CD14-positive monocyte (primary cell): Measurements from ENCODE around the gene RNF126. TPM values are rescaled to one million over a fixed set of nuclear protein-coding genes. Genes with fewer than 3 reads are reported as not detected.

Experiments
- DNase-seq, 3 donors: peaks; one replicate each; pipeline ENCODE4 v3.0.0-alpha.2; 2011 to 2022
- H2AFZ ChIP-seq: 2 replicates; pipeline ENCODE4 v1.6.0; 2012; ENCODE audit warnings: mild to moderate bottlenecking, low read depth, low read length, inconsistent platforms; ENCODE audit not compliant: insufficient read depth, poor library complexity, severe bottlenecking
- H3K27ac ChIP-seq, 2 donors: 1 replicate in 1 of 2; 2 replicates in 1 of 2; pipeline ENCODE4 v1.5.1; 2012 to 2013; ENCODE audit warnings: low read length in 2 of 2, control low read depth in 1 of 2, inconsistent platforms in 1 of 2, low read depth in 1 of 2, mild to moderate bottlenecking in 1 of 2
- H3K27me3 ChIP-seq, 2 donors: one replicate each; pipeline versions ENCODE4 v1.6.0 to v1.6.1; 2011 to 2013; ENCODE audit warnings: low read length in 2 of 2; ENCODE audit not compliant: control insufficient read depth in 2 of 2, insufficient read depth in 2 of 2
- H3K36me3 ChIP-seq, 2 donors: replicated peaks in 1 of 2; 1 replicate in 1 of 2; 2 replicates in 1 of 2; pipeline versions ENCODE4 v1.5.1 to v1.6.1; 2012 to 2013; ENCODE audit warnings: low read length in 2 of 2, control low read depth in 1 of 2, inconsistent platforms in 1 of 2, mild to moderate bottlenecking in 1 of 2; ENCODE audit not compliant: insufficient read depth in 2 of 2, control insufficient read depth in 1 of 2
- H3K4me1 ChIP-seq, 2 donors: 1 replicate in 1 of 2; 2 replicates in 1 of 2; pipeline versions ENCODE4 v1.5.1 to v1.6.1; 2012 to 2013; ENCODE audit warnings: low read length in 2 of 2, control low read depth in 1 of 2, inconsistent platforms in 1 of 2, mild to moderate bottlenecking in 1 of 2, moderate library complexity in 1 of 2; ENCODE audit not compliant: insufficient read depth in 2 of 2, control insufficient read depth in 1 of 2
- H3K4me2 ChIP-seq: replicated peaks from 2 replicates; pipeline ENCODE3; 2012; ENCODE audit warnings: low read length, moderate library complexity, mild to moderate bottlenecking; ENCODE audit not compliant: poor library complexity, severe bottlenecking; ENCODE audit errors: extremely low read depth
- H3K4me3 ChIP-seq, 3 experiments: fragments of 200-600 bp in 1 of 3; sonication (generic) in 1 of 3; replicated peaks in 1 of 3; 1 replicate in 2 of 3; 2 replicates in 1 of 3; pipeline ENCODE4 v1.5.1; 2011 to 2013; ENCODE audit warnings: low read length in 3 of 3, mild to moderate bottlenecking in 3 of 3, control low read depth in 2 of 3, low read depth in 2 of 3, inconsistent platforms in 1 of 3, moderate library complexity in 1 of 3
- H3K79me2 ChIP-seq: 2 replicates; pipeline ENCODE4 v1.6.0; 2012; ENCODE audit warnings: mild to moderate bottlenecking, control low read depth, inconsistent platforms, low read length, moderate library complexity; ENCODE audit not compliant: insufficient read depth
- H3K9ac ChIP-seq: 2 replicates; pipeline ENCODE4 v1.6.0; 2017; ENCODE audit warnings: low read length, mild to moderate bottlenecking; ENCODE audit not compliant: insufficient read depth, poor library complexity, severe bottlenecking
- H3K9me3 ChIP-seq, 2 donors: replicated peaks in 1 of 2; 1 replicate in 1 of 2; 2 replicates in 1 of 2; pipeline versions ENCODE4 v1.5.1 to v1.6.1; 2012 to 2013; ENCODE audit warnings: low read length in 2 of 2, control low read depth in 1 of 2; ENCODE audit not compliant: control insufficient read depth in 1 of 2, insufficient read depth in 1 of 2
- H4K20me1 ChIP-seq: 2 replicates; pipeline ENCODE4 v1.6.0; 2012; ENCODE audit warnings: mild to moderate bottlenecking, low read length, control low read depth, moderate library complexity; ENCODE audit not compliant: insufficient read depth
- H3K27ac Mint-ChIP-seq, 7 donors: one replicate each; pipeline ENCODE4 v1.8.0; 2020; ENCODE audit warnings: mild to moderate bottlenecking in 7 of 7, mixed read lengths in 7 of 7, moderate library complexity in 6 of 7, inconsistent platforms in 2 of 7
- H3K27me3 Mint-ChIP-seq, 3 donors: one replicate each; pipeline ENCODE4 v1.8.0; 2021 to 2022; ENCODE audit warnings: low read depth in 3 of 3, mild to moderate bottlenecking in 3 of 3, mixed read lengths in 3 of 3, moderate library complexity in 3 of 3, inconsistent platforms in 1 of 3
- H3K36me3 Mint-ChIP-seq, 2 donors: one replicate each; pipeline ENCODE4 v1.8.0; 2020; ENCODE audit warnings: mixed read lengths in 2 of 2, inconsistent platforms in 1 of 2, mild to moderate bottlenecking in 1 of 2
- H3K4me1 Mint-ChIP-seq: one replicate; pipeline ENCODE4 v1.8.0; 2020; ENCODE audit warnings: mild to moderate bottlenecking, mixed read lengths
- H3K4me3 Mint-ChIP-seq, 2 donors: one replicate each; pipeline ENCODE4 v1.8.0; 2020; ENCODE audit warnings: mild to moderate bottlenecking in 2 of 2, mixed read lengths in 2 of 2, moderate library complexity in 1 of 2
- H3K9me3 Mint-ChIP-seq, 7 donors: one replicate each; pipeline ENCODE4 v1.8.0; 2020 to 2022; ENCODE audit warnings: mixed read lengths in 7 of 7, mild to moderate bottlenecking in 6 of 7, moderate library complexity in 6 of 7, inconsistent platforms in 2 of 7
- WGBS: methylation state at CpG from one replicate; pipeline ENCODE4 v1.1.5; 2013; ENCODE audit warnings: missing lambda C conversion rate; ENCODE audit not compliant: insufficient coverage; 5-methylcytosine and 5-hydroxymethylcytosine counted together
- intact Hi-C, 2 donors: fragments of 100-400 bp; cut with micrococcal nuclease; formaldehyde crosslinking; loops; one replicate each; pipeline versions ENCODE4 v1.15.0 to v1.15.1; 2023
- polyA plus RNA-seq, 3 donors: library from polyadenylated mRNA; depleted of rRNA in 1 of 3; unstranded in 2 of 3; stranded (reverse) in 1 of 3; fragments of 300-500 nt in 2 of 3; fragments of >200 nt in 1 of 3; fragmentation: Illumina TruSeq in 2 of 3; gene quantifications; 1 replicate in 2 of 3; 2 replicates in 1 of 3; pipeline ENCODE4 v1.2.3, GENCODE V29; 2012 to 2021
- TF ChIP-seq, protein P1 (sequence below): fragments of 200-600 bp; IDR thresholded peaks from one replicate; pipeline ENCODE4 v1.8.0; 2022; ENCODE audit warnings: antibody characterized with exemption, mild to moderate bottlenecking

RNF126 gene
- polyA plus RNA-seq, 3 donors = 29.1 to 51.6 (median 31.6) TPM

GRCh38 chr19:658059-658839 is 4.8 kb downstream of the RNF126 start:
- TF ChIP-seq, protein P1, sequence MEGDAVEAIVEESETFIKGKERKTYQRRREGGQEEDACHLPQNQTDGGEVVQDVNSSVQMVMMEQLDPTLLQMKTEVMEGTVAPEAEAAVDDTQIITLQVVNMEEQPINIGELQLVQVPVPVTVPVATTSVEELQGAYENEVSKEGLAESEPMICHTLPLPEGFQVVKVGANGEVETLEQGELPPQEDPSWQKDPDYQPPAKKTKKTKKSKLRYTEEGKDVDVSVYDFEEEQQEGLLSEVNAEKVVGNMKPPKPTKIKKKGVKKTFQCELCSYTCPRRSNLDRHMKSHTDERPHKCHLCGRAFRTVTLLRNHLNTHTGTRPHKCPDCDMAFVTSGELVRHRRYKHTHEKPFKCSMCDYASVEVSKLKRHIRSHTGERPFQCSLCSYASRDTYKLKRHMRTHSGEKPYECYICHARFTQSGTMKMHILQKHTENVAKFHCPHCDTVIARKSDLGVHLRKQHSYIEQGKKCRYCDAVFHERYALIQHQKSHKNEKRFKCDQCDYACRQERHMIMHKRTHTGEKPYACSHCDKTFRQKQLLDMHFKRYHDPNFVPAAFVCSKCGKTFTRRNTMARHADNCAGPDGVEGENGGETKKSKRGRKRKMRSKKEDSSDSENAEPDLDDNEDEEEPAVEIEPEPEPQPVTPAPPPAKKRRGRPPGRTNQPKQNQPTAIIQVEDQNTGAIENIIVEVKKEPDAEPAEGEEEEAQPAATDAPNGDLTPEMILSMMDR = no peak
- no peak for DNase-seq
- WGBS = 93% methylated on average over 31 of the region's 33 CpGs
- Histone ChIP-seq H3K9ac (no peak overlapping the region), H3K27me3 (no peaks in the 10 kb centered on the region), H3K4me1 (peaks cover 24 to 36% of the 10 kb centered on the region in 2 donors), H3K79me2 (peaks cover 97% of the 10 kb centered on the region), H3K36me3 (peaks cover 33 to 46% of the 10 kb centered on the region in 2 donors), H3K4me2 (no peak overlapping the region), H3K9me3 (no peaks in the 10 kb centered on the region), H3K27ac (peak overlapping the region in 1 of 2 donors; percentile 79), H3K4me3 (no peak overlapping the region), H2AFZ (no peak overlapping the region), H4K20me1 (peaks cover 90% of the 10 kb centered on the region)
- Mint-ChIP-seq H3K36me3 (peaks cover 17 to 50% of the 10 kb centered on the region in 2 donors), H3K4me1 (peaks cover 30% of the 10 kb centered on the region), H3K9me3 (no peaks in the 10 kb centered on the region), H3K4me3 (no peak overlapping the region), H3K27ac (peak overlapping the region in 2 of 7 donors; percentile 3 to 26), H3K27me3 (no peaks in the 10 kb centered on the region)
- intact Hi-C loops = no loop called here

DNA sequence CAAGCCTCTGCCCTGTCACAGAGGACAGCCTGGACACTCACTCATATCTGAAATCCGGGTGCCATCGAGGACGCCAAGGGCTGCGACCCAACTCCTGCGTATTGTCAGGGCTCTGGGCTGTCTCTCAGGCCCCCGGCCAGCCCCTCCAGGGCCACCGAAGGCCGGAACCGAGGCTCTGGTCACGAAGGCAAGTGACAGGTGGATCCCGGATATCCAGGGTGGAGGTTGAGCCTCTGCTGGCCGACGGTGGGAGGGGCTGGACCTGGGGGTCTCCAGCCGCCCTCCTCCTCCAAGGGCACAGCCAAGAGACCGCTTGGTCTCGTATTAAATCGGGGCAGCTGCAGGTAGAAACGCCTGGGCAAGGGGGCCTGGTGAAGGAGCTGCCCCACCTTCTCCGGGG is 5.4 kb downstream of the RNF126 start:
- Histone ChIP-seq H4K20me1 (peaks cover 96% of the 10 kb centered on the region), H3K9me3 (no peaks in the 10 kb centered on the region), H3K4me3 (no peak overlapping the region), H3K27ac (no peak overlapping the region), H2AFZ (no peak overlapping the region), H3K4me1 (peaks cover 24 to 35% of the 10 kb centered on the region in 2 donors), H3K9ac (no peak overlapping the region), H3K79me2 (peaks cover 100% of the 10 kb centered on the region), H3K36me3 (peaks cover 39 to 52% of the 10 kb centered on the region in 2 donors), H3K27me3 (no peaks in the 10 kb centered on the region), H3K4me2 (no peak overlapping the region)
- 94% methylated on average over 19 of the region's 19 CpGs for WGBS
- no peak for DNase-seq
- H3K27me3 Mint-ChIP-seq = no peaks in the 10 kb centered on the region
- intact Hi-C loops = no loop called here
- TF ChIP-seq, protein P1 = no peak
- peaks cover 30% of the 10 kb centered on the region for H3K4me1 Mint-ChIP-seq
- H3K36me3 Mint-ChIP-seq = peaks cover 19 to 54% of the 10 kb centered on the region in 2 donors
- peak overlapping the region in 1 of 7 donors; percentile 15 for H3K27ac Mint-ChIP-seq
- no peak overlapping the region for H3K4me3 Mint-ChIP-seq
- no peaks in the 10 kb centered on the region for H3K9me3 Mint-ChIP-seq
